IPS-18c (cell line): ENCODE data around the gene KAZN.

Experiments
- H3K4me3 ChIP-seq: 2 replicates; pipeline ENCODE4 v1.7.0; 2013; ENCODE audit warnings: low read depth, mild to moderate bottlenecking, low read length, moderate library complexity; ENCODE audit not compliant: insufficient read depth
- H3K9me3 ChIP-seq: one replicate; pipeline ENCODE4 v1.6.1; 2013; ENCODE audit warnings: mild to moderate bottlenecking, low read length, moderate library complexity; ENCODE audit not compliant: control insufficient read depth, insufficient read depth

Gene KAZN

GRCh38 chr1:14650951-14651350 lies 52.5 kb downstream of the KAZN start:
- Histone ChIP-seq H3K4me3 (no peak overlapping the region), H3K9me3 (peaks cover 2% of the 10 kb centered on the region)

GRCh38 chr1:14652840-14653239 lies 54.4 kb downstream of the KAZN start:
- Histone ChIP-seq H3K4me3 (no peak overlapping the region), H3K9me3 (peaks cover 2% of the 10 kb centered on the region)

- Histone ChIP-seq H3K9me3 (peaks cover 2% of the 10 kb centered on the region), H3K4me3 (no peak overlapping the region)
These were observed 55.0 kb downstream of the KAZN start for GRCh38 chr1:14653461-14653960.

GRCh38 chr1:14654554-14654953 lies 56.1 kb downstream of the KAZN start:
- no peak overlapping the region for H3K4me3 ChIP-seq
- H3K9me3 ChIP-seq: no peaks in the 10 kb centered on the region

DNA sequence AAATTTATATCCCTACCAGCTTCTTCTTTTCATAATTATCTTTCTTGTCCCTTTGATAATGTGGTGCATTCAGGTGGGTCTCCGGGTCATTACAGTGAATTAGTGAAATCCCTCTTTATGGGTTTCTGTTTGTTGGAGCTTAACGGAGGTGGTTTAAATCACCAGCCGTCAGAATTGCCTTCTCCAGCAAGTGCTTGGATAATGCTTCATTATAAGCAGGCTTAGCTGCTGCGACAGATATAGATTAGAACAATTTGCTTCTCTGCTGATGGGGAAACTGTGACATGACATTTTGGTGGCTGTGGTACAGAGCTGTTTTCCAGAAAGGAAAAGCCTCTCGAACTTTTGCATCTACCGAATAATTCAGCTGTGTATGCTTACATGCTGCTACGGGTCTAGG lies 56.9 kb downstream of the KAZN start:
- no peaks in the 10 kb centered on the region for H3K9me3 ChIP-seq
- no peak overlapping the region for H3K4me3 ChIP-seq

DNA sequence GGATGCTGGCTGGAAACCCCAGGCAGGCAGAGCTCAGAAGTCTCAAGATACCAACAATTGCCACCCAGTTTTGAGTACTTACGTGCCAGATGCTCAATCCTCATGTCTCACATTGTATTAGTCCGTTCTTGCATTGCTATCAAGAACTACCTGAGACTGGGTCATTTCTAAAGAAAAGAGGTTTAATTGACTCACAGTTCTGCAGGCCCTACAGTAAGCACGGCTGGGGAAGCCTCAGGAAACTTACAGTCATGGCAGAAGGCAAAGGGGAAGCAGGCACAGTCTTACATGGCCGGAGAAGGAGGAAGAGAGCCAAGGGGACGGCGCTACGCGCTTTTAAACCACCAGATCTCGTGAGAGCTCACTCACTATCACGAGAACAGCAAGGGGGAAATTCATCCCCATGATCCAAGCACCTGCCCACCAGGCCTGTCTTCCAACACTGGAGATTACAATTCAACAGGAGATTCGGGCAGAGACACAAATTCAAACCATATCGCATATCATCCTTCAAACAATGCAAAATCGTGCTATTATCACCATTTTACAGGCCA lies 58.0 kb downstream of the KAZN start:
- H3K4me3 ChIP-seq: no peak overlapping the region

GRCh38 chr1:14658642-14659041 lies 60.2 kb downstream of the KAZN start:
- Histone ChIP-seq H3K4me3 (no peak overlapping the region), H3K9me3 (no peaks in the 10 kb centered on the region)

More for the DNA sequence above, 58.0 kb downstream of the KAZN start:
- no peaks in the 10 kb centered on the region for H3K9me3 ChIP-seq

DNA sequence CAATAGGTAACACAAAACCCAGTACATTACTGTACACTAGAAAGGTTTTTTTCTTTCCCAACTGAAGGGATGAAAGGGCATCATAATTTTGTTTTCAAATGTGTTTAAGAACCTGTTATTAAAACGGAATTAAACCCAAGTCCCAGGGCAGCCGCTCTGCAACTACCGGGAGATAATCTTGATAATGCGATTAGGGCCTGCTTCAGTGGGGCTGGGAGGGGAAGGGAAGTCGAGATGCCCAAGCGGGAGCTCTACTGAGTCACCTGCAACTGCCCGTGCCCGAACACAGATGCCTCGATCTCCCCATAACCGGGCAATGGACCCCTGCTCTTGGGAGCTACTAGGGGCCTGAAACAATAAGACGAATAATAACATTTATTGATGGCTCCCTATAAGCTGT lies 61.4 kb downstream of the KAZN start:
- Histone ChIP-seq H3K4me3 (no peak overlapping the region), H3K9me3 (no peaks in the 10 kb centered on the region)

DNA sequence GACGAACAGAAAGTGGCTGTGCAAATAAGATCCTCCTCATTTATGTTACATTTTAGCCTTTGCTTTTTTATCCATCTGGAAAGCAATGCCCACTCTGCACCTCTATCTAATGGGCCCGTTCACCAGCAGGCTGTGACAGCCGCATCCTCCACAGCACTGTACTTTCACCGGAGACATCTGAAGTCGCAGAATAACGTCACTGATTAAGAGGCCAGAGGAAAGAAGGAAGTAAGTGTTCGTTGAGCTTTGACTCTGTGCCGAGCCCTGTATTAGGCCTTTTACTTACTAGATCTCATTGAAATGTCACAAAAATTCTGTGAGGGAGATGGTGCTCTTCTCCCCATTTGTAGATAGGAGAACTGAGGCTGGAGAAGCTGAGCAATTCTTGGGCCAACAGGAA lies 62.3 kb downstream of the KAZN start:
- Histone ChIP-seq H3K4me3 (no peak overlapping the region), H3K9me3 (no peaks in the 10 kb centered on the region)

DNA sequence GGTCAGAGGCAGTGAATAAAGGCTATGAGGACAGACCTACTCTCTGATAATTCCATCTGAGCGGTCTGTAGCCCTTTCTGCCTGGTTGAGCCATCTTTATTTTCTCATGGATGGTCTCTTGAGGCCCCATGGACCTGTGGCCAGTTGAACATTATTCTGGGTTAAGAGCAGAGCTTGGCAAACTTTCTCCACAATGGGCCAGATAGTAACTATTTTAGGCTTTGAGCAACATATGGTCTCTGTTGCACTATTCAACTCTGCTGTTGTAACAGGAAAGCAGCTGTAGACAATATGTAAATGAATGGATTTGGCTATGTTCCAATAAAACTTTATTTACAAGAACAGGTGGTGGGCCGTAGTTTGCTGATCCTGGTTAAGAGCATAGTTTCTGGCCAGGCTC lies 62.7 kb downstream of the KAZN start:
- Histone ChIP-seq H3K4me3 (no peak overlapping the region), H3K9me3 (no peaks in the 10 kb centered on the region)

DNA sequence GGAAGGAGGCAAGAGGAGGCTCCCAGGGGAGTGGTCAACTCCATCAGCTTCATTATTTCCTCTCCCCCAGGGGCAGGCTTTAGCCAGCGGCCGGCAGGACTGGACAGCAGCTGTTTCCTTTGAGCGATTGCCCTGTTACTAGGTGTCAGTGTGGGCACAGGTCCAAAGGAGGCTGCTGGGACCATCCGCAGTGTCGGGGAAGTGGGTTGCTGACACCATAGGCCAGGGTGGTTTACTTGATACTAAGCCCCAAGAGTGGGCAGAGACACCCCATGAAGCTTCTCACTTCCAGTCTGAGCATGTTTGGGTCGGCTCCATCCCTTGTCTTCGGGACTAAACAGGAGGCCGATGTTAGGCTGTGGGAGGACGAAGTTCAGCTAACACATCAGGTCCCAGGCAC lies 63.6 kb downstream of the KAZN start:
- H3K4me3 ChIP-seq: no peak overlapping the region
- H3K9me3 ChIP-seq: no peaks in the 10 kb centered on the region

DNA sequence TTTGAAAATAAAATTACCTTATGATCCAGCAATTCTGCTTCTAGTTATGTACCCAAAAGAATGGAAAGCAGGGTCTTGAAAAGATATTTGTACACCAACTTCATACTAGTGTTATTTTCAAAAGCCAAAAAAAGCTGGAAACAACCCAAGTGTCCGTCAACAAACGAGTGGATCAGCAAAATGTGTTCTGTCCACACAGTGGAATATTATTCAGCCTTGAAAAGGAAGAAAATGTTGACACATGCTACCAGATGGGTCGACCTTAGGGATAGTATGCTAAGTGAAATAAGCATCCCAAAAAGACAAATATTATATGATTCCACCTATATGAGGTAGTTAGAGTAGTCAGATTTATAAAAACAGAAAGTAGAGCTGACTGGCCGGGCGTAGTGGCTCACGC lies 65.3 kb downstream of the KAZN start:
- H3K9me3 ChIP-seq: no peaks in the 10 kb centered on the region
- H3K4me3 ChIP-seq: no peak overlapping the region

DNA sequence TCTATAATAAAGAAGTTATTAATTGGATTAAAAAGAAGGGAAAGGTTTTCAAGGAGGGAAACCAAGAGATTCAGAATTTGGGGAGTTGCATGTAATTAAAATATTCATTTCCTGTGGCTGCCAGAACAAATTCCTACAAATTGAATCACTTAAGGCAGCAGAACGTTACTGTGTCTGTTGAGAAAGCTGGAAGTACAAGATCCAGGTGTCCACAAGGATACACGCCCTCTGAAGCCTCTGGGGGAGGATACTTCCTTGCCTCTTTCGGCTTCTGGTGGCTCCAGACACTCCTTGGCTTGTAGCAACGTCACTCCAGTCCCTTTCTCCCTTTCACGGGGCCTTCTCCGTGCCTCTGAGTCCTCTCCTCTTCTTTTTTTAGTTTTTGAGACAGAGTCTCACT lies 67.9 kb downstream of the KAZN start:
- Histone ChIP-seq H3K4me3 (no peak overlapping the region), H3K9me3 (no peaks in the 10 kb centered on the region)

DNA sequence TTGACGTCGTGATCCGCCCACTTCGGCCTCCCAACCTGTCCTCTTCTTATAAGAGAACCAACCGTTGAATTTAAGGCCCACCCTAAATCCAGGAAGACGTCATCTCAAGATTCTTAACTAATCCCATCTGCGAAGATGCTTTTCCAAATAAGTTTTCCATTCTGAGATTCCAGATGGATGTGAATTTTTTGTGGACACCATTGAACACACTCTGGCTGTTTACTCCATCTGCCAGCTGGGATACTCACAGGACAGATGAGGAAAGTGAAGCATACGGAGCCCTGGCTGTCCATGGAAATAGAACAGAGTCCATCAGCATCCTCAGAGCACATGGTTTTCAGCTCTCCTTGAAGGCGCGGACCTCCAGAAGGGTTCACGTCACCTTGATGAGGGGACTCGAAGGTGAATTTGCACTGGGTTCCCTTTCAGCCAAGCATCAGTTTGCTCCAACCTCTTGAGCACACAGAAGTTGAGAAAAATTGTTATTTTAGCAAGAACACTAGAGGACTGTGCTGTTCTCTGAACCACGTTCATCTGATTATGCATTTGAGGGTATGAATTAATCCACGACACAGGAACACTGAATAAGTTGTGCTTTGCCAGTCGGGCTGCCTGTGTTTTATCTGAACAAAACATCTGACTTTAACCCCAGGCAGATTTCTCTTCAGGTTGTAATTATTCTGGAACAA lies 68.6 kb downstream of the KAZN start:
- Histone ChIP-seq H3K9me3 (no peaks in the 10 kb centered on the region), H3K4me3 (no peak overlapping the region)

GRCh38 chr1:14667651-14667984 lies 69.1 kb downstream of the KAZN start:
- Histone ChIP-seq H3K9me3 (no peaks in the 10 kb centered on the region), H3K4me3 (no peak overlapping the region)

DNA sequence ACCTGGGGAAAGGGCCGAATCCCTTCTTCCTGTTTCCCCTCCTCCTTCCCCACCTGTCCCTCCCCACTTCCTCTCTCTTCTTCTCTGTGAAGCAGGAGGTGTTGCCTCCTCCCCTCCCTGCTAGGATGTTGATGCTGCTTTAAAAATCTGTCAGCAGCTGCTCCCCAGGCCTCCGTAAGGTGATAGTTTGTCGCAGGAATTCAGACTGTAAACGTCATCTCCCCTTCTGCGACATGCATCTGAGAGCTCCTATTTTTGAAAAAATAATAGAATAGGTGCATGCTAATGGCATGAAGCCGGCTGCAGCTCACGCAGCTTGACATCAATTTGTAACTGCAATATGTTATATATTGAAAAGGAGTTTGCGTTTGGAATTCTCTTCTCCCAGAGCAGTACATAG lies 70.1 kb downstream of the KAZN start:
- Histone ChIP-seq H3K9me3 (no peaks in the 10 kb centered on the region), H3K4me3 (no peak overlapping the region)

DNA sequence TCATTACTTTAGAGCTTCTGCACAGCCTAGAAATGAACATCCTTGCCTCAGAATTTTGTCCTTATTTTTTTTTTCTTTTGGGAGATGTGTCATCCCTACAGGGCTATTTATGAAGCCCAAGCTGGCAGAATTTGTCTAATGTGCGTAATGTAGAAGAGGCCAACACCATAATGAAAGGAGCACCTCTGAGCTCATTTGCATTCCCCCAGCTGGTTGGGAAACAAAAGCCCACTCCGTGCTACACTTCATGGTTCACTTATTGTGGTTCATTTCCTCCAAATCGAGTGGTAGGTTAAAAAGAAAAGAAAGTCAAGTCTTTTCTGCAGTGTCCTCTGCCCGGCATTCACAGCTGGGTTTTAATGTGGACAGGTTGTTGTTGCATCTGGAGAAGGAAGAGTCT lies 73.5 kb downstream of the KAZN start:
- H3K9me3 ChIP-seq: no peaks in the 10 kb centered on the region
- H3K4me3 ChIP-seq: no peak overlapping the region

DNA sequence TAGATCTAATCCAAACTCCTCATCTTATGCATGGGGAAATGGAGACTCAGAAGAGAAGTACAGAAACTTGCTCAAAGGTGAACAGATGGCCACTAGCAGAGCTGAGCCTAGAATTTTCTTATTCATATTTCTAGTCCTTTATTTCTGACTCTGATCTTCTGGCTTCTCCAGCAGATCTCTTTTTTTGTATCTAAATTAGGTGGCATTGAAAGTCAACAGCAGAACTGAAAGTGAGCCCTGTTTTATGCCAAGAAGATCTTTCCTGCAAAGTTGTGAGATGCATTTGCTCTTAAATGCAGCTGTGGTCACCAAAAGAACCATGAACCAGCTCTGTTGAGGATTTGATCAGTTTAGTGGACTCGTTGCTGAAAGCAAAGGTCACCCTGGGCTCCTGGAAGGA lies 75.5 kb downstream of the KAZN start:
- Histone ChIP-seq H3K4me3 (no peak overlapping the region), H3K9me3 (no peaks in the 10 kb centered on the region)

- no peaks in the 10 kb centered on the region for H3K9me3 ChIP-seq
- H3K4me3 ChIP-seq: no peak overlapping the region
These were observed 77.9 kb downstream of the KAZN start for GRCh38 chr1:14676400-14676799.
